ENCODE results near the gene RASL12. TPM values are rescaled to one million over a fixed set of nuclear protein-coding genes. Genes with fewer than 3 reads are reported as not detected.

The RASL12 gene
- total RNA-seq, 1 experiment from 2014 or later = 0.67 TPM

DNA sequence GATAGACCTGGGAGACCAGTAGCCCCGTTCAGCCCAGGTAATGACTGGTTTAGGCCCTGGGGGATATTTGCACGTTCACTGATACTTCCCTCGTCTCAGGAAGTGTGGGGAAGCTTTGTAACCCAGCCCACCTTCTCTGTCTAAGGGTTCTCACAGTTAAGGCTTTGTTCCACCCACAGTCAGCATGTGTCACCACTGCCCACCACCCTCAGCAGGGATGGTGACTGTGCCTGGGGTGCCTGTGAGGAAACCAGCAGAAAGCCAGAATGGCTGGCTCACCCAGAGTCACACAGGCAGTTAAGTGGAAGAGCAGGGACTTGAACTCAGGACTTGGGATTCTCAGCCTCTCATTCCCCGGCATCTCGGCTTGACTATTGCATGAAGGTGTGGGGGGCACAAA lies 14.0 kb upstream of the RASL12 start:
- DNase-seq (ENCODE audit: low read depth, low spot score) (no peak), ATAC-seq (no peak)
- intact Hi-C loops (cut with micrococcal nuclease; ENCODE audit: unreplicated experiment) = no loop called here
- Histone ChIP-seq H3K9me3 (ENCODE audit: control insufficient read depth, insufficient read depth, low read depth, low read length) (no peaks in the 10 kb centered on the region), H3K27ac (ENCODE audit: low read length) (no peak overlapping the region), H3K4me1 (ENCODE audit: control insufficient read depth, insufficient read depth, low read length) (no peaks in the 10 kb centered on the region; the same call in 1 of the 2 replicates), H3K4me3 (ENCODE audit: low read depth in 2 of 2, low read length in 2 of 2) (no peak overlapping the region), H3K27me3 (ENCODE audit: control insufficient read depth, insufficient read depth, low read length) (no peaks in the 10 kb centered on the region; the same call in 1 of the 2 replicates), H3K36me3 (ENCODE audit: control insufficient read depth, insufficient read depth, low read length) (no peaks in the 10 kb centered on the region)
- BruUV-seq (replicated peaks) = no TSS peak
- ChIA-PET CTCF (interaction anchor here (0.5 to 0.6 kb wide), 2 partner anchors 31 to 47 kb away, joined by 4 read pairs; no protein-coding TSS in a partner anchor), POLR2A (interaction anchor here (0.6 kb wide), 1 partner anchor 27 kb away, joined by 3 read pairs; no protein-coding TSS in a partner anchor)
- in situ Hi-C loops (cut with HindIII; ENCODE audit: low pct_unique_long_range_greater_than_20kb, low sequenced_read_pairs) = no loop called here
- TF ChIP-seq POLR2AphosphoS5 (IDR thresholded peaks at IDR 0.05; ENCODE audit: low read depth, low read length) = no peak

DNA sequence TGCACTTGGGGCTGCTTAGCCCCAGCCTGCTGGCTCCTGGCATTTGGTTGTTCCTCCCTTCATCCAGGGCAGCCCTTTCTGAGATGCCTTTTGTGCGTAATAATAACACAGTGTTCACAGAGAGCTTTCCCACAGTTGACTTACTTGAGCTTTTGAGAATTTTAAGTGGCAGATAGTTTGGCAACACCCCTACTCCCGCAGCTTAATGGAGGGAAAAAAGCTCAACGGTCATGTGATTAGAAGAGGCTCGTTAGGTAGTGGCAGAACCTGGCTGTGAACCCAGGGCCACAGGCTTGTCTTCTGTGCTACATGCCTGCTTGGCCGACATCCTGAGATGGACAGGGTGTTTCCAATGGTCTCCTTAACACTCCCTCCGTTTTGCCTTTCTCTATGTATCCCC lies 13.5 kb upstream of the RASL12 start:
- H3K9me3 ChIP-seq (ENCODE audit: control insufficient read depth, insufficient read depth, low read depth, low read length) = no peaks in the 10 kb centered on the region
- CTCF ChIA-PET = interaction anchor here (0.5 kb wide), 1 partner anchor 47 kb away, joined by 4 read pairs; no protein-coding TSS in a partner anchor
- no peak overlapping the region for H3K4me3 ChIP-seq (ENCODE audit: low read depth in 2 of 2, low read length in 2 of 2)
- intact Hi-C loops (cut with micrococcal nuclease; ENCODE audit: unreplicated experiment) (no loop called here), in situ Hi-C loops (cut with HindIII; ENCODE audit: low pct_unique_long_range_greater_than_20kb, low sequenced_read_pairs) (no loop called here)
- no peak for DNase-seq (ENCODE audit: low read depth, low spot score)
- POLR2A ChIA-PET = no interaction called here
- no peak for ATAC-seq
- no peaks in the 10 kb centered on the region for H3K36me3 ChIP-seq (ENCODE audit: control insufficient read depth, insufficient read depth, low read length)
- BruUV-seq (replicated peaks) = no TSS peak
- H3K27ac ChIP-seq (ENCODE audit: low read length) = no peak overlapping the region
- no peaks in the 10 kb centered on the region; the same call in 1 of the 2 replicates for H3K4me1 ChIP-seq (ENCODE audit: control insufficient read depth, insufficient read depth, low read length)
- H3K27me3 ChIP-seq (ENCODE audit: control insufficient read depth, insufficient read depth, low read length) = no peaks in the 10 kb centered on the region; the same call in 1 of the 2 replicates
- TF ChIP-seq, protein P1, sequence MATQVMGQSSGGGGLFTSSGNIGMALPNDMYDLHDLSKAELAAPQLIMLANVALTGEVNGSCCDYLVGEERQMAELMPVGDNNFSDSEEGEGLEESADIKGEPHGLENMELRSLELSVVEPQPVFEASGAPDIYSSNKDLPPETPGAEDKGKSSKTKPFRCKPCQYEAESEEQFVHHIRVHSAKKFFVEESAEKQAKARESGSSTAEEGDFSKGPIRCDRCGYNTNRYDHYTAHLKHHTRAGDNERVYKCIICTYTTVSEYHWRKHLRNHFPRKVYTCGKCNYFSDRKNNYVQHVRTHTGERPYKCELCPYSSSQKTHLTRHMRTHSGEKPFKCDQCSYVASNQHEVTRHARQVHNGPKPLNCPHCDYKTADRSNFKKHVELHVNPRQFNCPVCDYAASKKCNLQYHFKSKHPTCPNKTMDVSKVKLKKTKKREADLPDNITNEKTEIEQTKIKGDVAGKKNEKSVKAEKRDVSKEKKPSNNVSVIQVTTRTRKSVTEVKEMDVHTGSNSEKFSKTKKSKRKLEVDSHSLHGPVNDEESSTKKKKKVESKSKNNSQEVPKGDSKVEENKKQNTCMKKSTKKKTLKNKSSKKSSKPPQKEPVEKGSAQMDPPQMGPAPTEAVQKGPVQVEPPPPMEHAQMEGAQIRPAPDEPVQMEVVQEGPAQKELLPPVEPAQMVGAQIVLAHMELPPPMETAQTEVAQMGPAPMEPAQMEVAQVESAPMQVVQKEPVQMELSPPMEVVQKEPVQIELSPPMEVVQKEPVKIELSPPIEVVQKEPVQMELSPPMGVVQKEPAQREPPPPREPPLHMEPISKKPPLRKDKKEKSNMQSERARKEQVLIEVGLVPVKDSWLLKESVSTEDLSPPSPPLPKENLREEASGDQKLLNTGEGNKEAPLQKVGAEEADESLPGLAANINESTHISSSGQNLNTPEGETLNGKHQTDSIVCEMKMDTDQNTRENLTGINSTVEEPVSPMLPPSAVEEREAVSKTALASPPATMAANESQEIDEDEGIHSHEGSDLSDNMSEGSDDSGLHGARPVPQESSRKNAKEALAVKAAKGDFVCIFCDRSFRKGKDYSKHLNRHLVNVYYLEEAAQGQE (IDR thresholded peaks at IDR 0.05; ENCODE audit: insufficient read depth in 1 of 2, low read depth in 2 of 2, low read length in 1 of 2) = no peak
- TF ChIP-seq TCF7L2 (IDR thresholded peaks at IDR 0.05; ENCODE audit: low read depth, low read length) (no peak), SIN3A (IDR thresholded peaks at IDR 0.05; ENCODE audit: borderline replicate concordance, insufficient read depth, low read depth, low read length) (no peak), POLR2AphosphoS5 (IDR thresholded peaks at IDR 0.05; ENCODE audit: low read depth, low read length) (no peak)
- TF ChIP-seq, protein P2, sequence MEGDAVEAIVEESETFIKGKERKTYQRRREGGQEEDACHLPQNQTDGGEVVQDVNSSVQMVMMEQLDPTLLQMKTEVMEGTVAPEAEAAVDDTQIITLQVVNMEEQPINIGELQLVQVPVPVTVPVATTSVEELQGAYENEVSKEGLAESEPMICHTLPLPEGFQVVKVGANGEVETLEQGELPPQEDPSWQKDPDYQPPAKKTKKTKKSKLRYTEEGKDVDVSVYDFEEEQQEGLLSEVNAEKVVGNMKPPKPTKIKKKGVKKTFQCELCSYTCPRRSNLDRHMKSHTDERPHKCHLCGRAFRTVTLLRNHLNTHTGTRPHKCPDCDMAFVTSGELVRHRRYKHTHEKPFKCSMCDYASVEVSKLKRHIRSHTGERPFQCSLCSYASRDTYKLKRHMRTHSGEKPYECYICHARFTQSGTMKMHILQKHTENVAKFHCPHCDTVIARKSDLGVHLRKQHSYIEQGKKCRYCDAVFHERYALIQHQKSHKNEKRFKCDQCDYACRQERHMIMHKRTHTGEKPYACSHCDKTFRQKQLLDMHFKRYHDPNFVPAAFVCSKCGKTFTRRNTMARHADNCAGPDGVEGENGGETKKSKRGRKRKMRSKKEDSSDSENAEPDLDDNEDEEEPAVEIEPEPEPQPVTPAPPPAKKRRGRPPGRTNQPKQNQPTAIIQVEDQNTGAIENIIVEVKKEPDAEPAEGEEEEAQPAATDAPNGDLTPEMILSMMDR (IDR thresholded peaks at IDR 0.05) = no peak

DNA sequence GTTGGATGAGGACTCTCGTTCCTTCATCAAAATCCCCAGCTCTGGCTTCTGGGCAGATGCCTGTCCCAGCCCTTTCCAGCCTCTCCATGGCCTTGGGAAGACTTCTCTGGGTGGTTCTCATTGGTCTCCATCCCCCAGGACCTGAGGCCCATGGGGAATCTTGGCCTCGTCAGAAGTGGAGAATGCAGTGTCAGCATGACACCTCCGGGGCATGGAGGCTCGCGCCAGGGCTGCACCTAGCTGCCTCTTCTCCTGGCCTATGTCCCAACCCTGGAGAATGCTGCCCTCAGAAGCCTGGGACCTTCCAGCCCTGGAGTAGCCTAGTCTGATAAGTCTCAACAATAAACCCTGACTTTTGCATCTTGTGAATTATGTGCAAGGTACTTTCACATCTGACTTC lies 11.8 kb upstream of the RASL12 start:
- CTCF ChIA-PET = interaction anchor here (0.8 to 1.2 kb wide), 2 partner anchors 18 to 27 kb away, joined by 4 to 6 read pairs; no protein-coding TSS in a partner anchor
- in situ Hi-C loops (cut with HindIII; ENCODE audit: low pct_unique_long_range_greater_than_20kb, low sequenced_read_pairs) = no loop called here

More for the DNA sequence above, 11.8 kb upstream of the RASL12 start:
- Histone ChIP-seq H3K36me3 (ENCODE audit: control insufficient read depth, insufficient read depth, low read length) (no peaks in the 10 kb centered on the region), H3K27me3 (ENCODE audit: control insufficient read depth, insufficient read depth, low read length) (no peaks in the 10 kb centered on the region; the same call in 1 of the 2 replicates), H3K27ac (ENCODE audit: low read length) (no peak overlapping the region), H3K4me1 (ENCODE audit: control insufficient read depth, insufficient read depth, low read length) (no peaks in the 10 kb centered on the region; the same call in 1 of the 2 replicates), H3K9me3 (ENCODE audit: control insufficient read depth, insufficient read depth, low read depth, low read length) (no peaks in the 10 kb centered on the region), H3K4me3 (ENCODE audit: low read depth in 2 of 2, low read length in 2 of 2) (no peak overlapping the region)
- ATAC-seq (no peak), DNase-seq (ENCODE audit: low read depth, low spot score) (no peak)
- BruUV-seq (replicated peaks) = no TSS peak
- intact Hi-C loops (cut with micrococcal nuclease; ENCODE audit: unreplicated experiment) = loop anchor here (2.0 kb wide), 1 partner anchor 47 kb away; no protein-coding TSS in a partner anchor
- TF ChIP-seq POLR2AphosphoS5 (IDR thresholded peaks at IDR 0.05; ENCODE audit: low read depth, low read length) (no peak), TCF7L2 (IDR thresholded peaks at IDR 0.05; ENCODE audit: low read depth, low read length) (no peak), SIN3A (IDR thresholded peaks at IDR 0.05; ENCODE audit: borderline replicate concordance, insufficient read depth, low read depth, low read length) (no peak)
- TF ChIP-seq, protein P1 (IDR thresholded peaks at IDR 0.05; ENCODE audit: insufficient read depth in 1 of 2, low read depth in 2 of 2, low read length in 1 of 2) = no peak
- TF ChIP-seq, protein P2 (IDR thresholded peaks at IDR 0.05) = no peak
- POLR2A ChIA-PET = no interaction called here

Measured in Panc1 (cell line).